A673 (cell line): ENCODE measurements around the gene ENTREP1.

Experiments
- EZH2 ChIP-seq: fragments of 200-600 bp; sonication (generic); IDR thresholded peaks from 2 replicates; pipeline ENCODE4 v1.6.1; 2017; ENCODE audit warnings: borderline replicate concordance, low read depth, mild to moderate bottlenecking, mixed read lengths, antibody characterized with exemption, low read length; ENCODE audit not compliant: poor library complexity, severe bottlenecking
- TF ChIP-seq, protein P1 (sequence below): fragments of 300-800, 200-600 bp; sonication (generic); conservative IDR thresholded peaks from 2 replicates; pipeline ENCODE4 v1.5.1; 2017; ENCODE audit warnings: low read depth, mild to moderate bottlenecking, antibody characterized with exemption, low read length, moderate library complexity, mixed read lengths

DNA sequence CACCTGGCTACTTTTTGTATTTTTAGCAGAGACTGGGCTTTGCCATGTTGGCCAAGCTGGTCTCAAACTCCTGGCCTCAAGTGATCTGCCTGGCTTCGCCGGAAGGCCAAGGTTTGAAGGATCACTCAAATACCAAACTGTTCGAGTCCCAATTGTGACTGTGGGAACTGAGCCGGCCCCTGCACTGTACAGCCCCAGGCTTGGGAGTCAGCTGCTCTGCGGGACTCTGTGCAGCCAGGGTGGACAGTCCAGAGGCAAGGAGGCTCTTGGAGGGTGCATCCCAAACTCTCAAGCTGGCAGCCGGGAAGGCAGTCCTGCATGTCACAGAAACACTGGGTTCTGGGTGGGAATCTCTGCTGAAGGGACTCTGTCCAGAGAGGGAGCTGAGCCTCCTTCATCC is 109.0 kb downstream of the ENTREP1 start:
- TF ChIP-seq, protein P1, sequence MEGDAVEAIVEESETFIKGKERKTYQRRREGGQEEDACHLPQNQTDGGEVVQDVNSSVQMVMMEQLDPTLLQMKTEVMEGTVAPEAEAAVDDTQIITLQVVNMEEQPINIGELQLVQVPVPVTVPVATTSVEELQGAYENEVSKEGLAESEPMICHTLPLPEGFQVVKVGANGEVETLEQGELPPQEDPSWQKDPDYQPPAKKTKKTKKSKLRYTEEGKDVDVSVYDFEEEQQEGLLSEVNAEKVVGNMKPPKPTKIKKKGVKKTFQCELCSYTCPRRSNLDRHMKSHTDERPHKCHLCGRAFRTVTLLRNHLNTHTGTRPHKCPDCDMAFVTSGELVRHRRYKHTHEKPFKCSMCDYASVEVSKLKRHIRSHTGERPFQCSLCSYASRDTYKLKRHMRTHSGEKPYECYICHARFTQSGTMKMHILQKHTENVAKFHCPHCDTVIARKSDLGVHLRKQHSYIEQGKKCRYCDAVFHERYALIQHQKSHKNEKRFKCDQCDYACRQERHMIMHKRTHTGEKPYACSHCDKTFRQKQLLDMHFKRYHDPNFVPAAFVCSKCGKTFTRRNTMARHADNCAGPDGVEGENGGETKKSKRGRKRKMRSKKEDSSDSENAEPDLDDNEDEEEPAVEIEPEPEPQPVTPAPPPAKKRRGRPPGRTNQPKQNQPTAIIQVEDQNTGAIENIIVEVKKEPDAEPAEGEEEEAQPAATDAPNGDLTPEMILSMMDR, result no peak
- TF ChIP-seq EZH2, result no peak
